HG02759 (cell line): ENCODE measurements around the gene ITGB1.
A peak's percentile ranks its signal among the peaks of the same experiment; 100 is the strongest.

Experiments
- ATAC-seq: cut with Tn5 transposase; IDR thresholded peaks from one replicate; pipeline ENCODE4 v1.9.1; 2021; ENCODE audit warnings: mild to moderate bottlenecking, moderate library complexity; ENCODE audit not compliant: unreplicated experiment

ITGB1 gene

DNA sequence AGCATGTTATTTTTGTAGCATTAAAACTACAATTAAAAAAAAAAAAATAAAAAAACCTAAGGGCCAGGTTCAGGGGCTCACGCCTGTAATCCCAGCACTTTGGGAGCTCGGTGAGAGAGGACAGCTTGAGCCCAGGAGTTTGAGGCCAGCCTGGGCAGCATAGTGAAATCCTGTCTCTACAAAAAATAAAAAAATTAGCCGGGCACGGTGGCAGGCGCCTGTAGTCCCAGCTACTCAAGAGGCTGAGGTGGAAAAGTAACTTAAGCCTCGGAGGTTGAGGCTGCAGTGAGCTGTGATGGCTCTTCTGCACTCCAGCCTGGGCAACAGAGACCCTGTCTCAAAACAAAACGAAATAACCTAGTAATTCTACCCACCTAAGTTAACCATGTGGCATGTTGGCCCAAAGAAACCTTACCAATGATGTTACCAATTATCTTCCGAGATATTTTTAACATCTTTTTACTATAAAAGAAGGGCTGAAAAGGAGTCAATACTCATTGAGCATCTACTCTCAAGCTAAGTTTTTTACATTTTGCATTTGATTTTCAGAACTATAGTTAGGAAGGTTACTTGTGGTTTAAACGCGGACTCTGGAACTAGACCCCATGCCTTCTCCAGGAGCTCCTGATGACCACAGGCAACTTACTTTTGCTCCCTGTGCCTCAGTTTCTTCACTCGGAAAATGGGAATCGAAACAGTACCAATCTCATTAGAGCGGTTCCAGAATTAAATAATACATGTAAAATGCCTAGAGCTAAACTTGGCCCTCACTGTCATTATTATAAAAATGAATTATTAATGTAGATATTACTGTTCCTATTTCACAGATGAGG, 1.4 kb downstream of the ITGB1 start:
- no peak for ATAC-seq

DNA sequence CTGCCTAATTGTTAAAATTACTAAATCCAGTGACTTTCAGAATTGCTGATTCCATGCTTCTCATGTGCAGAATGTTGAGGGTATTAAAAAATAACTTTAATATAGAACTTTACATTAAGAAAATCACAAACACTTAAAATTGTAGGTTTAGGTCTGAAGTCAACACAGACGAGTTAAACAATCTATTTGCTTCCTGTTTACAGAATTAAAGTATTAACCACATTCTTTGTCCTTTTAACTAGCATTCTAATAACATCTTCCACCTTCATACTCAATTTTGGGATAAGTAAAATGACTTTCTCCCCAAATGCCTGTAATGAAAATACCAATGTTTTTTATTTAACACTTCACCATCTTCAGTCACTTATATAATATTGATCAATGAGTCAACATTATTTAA, 2.2 kb downstream of the ITGB1 start:
- no peak for ATAC-seq

DNA sequence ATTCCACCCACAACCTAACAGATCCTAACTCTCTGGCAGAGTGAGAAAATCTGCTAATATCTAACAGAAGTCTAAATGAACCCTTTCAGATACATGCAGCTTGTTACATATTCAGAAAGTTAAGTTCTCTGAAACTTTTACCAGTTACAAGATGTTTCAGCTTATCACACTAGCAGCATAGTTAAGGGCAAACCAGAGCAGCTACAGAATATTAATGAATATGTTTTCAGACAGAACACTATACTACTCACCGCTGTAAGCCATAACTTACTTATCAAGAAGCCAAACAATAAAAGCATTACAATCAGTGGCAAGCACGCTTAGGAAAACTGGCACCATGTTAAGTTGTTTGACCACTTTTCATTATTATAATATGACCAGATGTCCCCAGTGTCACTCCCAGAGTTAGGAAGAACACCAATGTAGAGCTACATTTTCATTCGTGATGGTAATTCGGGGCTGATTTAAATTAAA, 2.7 kb downstream of the ITGB1 start:
- ATAC-seq, result no peak

DNA sequence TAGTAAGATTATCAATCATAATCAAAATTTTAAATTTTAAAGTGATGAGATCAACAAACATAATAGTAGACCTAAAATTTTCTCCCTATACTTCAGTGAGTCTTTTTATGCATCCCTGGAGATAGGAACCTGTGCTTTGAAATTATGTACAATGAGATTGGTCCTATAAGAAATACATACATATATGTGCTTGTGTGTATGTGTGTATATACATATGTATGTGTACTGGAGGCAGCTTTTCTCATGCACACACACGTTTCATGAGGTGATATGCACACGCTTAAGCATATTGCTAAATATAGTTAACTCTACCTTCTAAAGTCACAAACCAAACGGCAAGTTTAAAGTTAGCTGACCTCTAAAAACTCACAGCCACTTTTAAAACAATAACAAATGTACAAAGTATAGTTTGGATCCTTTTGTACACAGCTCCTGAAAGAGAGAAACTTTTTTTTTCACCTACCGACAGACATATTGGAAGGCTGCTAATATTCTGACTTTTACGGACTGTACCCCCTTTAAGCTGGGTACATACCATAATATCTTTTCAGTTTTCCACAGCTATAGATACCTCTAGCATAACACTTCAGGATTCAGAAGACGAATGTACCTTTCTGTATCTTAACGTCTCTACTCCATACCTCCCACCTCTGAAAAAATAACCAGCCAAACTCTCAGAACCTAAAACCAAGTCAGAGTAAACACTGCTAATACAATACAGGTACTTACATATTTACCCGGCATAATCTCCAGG, 3.3 kb downstream of the ITGB1 start:
- no peak for ATAC-seq

DNA sequence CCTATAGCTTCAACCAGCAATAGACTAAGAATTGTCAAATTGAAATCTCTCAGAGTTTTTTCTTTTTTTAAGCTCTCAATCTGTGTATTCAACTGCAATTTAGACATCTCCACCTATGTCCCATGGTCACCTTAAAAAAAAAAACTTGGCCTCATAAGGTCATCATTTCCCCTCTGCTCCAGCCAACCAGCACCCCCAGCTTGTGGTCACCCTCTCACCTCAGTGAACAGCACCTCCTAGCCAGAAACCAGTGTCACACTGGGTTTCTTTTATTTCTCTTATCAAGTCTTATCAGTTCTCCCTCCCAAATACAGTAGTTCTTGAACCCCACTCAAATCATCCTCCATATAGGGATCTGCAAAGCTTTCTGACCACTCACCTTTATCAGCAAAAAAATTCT, 4.0 kb downstream of the ITGB1 start:
- ATAC-seq, result no peak

DNA sequence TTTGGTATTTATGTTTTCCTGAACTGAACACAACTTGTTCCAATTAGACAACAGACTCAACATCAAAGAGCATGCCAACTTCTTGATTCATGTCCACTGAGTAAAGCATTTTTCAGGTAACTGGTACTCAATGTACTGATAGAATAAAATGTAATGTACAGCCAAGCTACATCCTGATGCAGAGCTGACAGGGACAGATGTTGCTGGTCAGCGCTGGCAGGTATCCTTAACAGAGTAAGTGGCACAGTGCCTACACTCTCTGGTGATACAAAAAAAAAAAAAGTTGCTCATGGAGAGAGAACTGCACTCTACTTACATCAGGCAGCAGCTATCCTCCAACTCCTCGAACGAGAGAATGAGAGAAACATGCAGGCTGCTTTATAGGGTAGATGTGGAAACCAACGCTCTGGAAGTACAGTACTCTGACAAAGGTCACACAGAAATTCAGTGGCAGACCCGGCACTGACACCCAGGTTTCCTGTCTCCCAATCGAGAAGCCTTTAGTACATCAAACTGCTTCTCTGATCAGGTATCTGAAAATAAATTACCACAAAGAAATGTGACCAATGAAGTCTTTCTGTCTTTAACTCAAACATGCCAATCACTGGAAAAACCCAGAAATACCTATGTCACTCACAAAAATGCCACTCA, 4.6 kb downstream of the ITGB1 start:
- ATAC-seq, result no peak

DNA sequence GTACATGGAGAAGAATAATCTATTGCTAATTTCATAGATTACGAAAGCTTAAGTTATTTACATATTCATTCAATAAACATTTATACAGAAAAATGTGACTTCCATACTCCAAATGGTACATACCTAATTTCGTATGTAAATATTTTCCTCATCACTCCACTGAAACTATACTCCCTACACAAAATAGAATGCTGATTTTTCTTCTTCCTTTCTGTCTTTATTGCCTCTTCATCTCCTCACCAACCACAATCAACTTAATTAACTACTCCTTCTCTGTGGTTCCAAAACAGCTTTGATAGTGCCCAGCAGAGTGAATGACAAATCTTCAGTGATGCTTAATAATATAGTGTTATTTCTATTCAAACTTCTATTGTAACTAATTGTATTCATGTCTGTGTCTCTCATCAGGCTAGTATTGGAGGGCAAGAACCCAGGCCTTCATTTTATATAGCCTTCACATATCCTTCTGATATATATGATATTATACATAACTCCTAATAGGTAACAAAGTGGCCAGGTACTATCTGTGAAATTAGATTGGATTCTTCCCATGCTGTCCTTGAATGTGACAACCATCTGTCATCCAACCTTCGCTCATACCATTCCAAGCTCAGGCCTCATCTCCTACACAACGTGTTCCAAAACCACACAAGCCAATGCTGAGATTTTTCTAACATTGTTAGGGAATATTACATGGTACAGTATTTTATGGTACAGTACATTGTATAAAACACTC, 5.3 kb downstream of the ITGB1 start:
- no peak for ATAC-seq

DNA sequence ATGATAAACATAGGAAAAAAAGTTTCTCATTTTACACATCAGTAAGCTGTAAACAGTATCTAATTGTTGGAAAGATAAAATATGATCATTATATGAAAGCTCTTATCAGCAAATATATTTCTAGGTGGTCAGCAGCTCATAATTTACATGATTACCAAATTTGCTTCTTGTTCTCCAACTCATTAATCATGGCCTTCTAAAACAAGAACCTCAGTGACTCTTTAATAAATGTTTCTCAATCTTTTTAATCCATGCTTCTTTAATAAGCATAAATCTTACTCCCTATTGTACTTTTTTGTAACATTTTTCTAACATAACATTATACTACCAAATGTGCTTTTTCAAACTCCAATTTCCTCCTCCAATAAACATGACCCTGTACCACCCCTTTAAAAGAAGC, 5.9 kb downstream of the ITGB1 start:
- ATAC-seq, result no peak

DNA sequence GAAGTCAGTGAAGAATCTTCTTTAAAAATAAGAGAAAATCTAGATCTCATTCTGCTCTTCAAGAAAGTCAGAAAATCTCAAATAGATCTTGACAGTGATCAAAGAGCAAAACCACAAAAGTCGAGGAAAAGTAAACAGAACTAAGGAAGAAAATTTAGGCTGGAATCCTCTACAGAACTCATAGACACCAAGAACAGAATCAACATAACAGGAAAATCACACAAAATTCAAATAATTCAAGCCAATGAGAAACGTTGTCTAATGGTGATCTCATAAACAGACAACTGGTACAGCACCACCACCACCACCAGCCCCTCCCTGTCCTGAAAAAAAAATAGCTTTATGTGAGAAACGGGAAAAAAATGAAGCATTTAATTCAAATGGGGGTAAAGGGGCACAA, 6.9 kb downstream of the ITGB1 start:
- ATAC-seq, result no peak

DNA sequence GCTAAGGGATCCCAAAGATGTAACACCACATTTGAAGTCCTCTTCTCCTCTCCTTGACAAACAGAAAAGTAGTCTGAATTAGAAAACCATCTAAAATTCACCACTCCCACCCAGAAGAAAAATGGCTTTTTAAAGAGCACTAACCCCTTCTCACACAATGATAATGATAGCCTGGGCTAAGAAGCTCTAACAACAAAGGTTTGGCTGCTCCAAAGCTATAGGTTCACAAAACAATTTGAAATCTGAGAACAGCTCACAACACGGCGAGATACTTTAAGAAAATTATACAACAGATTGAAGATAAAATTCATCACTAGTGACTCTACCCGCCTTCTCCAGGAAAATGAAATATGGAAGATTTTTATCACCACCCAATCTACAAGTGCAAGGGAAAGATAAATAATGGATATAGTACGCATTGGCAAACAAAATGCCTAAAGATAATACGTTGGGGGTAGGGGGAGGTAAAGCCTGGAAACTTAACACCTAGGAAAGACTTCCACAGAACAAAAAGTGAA, 7.4 kb downstream of the ITGB1 start:
- ATAC-seq, result no peak

DNA sequence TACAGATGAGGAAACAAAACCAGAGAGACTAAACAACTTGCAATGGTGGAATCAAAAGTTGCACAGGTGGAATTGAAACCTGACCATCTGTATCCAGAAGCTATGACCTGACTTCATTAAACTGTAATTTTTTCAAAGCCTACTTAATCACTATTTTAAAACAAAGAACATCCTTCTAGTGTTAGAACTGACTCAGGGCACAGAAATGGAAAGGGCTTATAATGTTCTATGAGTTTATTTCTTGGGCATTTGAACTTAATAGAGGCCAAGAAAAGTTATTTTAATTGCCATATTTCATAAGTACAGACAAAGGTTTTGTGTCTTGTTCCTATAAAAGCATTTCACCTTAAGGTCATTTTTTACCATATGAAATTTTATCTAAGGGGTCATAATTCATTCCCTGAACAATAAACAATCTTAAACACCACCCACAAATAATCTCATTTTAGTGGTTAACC, 8.8 kb downstream of the ITGB1 start:
- no peak for ATAC-seq

DNA sequence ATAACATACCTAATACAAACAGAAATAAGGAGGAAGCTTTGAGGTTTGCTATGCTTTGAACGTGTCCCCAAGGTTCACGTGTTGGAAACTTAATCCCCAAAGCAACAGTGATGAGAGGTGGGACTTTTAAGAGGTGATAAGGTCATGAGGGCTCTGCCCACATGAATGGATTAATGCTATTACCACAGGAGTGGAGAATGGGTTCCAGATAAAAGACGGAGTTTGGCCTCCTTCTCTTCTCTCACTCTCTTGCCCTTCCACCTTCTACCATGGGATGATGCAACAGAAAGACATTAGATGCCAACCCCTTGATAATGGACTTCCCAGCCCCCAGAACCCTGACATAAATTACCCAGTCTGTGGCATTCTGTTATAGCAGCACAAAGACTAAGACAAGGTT, 9.6 kb downstream of the ITGB1 start:
- ATAC-seq, result peak; percentile 40

DNA sequence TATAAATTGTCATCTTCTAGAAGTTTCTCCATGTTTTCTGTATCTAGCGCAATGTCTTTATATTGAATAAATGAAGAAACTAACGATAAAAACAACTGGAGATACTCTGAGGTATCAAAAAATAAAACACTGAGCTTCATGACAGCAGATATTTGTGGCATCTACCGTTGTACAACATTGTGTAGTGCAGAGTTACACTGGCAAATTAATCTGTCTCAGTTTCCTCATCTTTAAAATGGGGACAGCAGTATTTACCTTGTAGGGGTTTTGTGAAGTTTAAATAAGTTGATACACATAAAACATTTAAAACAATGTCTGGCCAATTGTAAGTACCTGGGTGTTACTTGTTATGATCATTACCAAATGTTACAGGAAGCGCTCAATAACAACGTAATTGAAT, 10.4 kb downstream of the ITGB1 start:
- no peak for ATAC-seq

DNA sequence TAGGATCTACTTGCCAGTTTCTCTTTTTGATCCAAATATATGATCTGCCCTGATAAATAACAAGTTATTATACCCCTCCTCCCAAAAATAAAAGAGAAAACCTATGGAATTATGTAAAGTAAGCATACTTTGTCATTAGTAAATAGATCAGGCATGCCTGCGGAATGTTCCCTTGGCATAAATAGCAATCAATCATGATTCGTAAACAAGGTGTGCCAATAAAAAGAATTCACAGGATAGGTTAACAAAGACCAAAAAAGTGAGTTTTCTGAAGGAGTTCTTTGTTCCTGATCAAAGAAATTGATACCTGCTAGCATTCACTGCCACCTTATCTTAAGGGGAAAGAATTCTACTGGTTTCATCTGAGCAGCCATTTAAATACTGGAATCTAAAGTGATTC, 11.9 kb downstream of the ITGB1 start:
- no peak for ATAC-seq

DNA sequence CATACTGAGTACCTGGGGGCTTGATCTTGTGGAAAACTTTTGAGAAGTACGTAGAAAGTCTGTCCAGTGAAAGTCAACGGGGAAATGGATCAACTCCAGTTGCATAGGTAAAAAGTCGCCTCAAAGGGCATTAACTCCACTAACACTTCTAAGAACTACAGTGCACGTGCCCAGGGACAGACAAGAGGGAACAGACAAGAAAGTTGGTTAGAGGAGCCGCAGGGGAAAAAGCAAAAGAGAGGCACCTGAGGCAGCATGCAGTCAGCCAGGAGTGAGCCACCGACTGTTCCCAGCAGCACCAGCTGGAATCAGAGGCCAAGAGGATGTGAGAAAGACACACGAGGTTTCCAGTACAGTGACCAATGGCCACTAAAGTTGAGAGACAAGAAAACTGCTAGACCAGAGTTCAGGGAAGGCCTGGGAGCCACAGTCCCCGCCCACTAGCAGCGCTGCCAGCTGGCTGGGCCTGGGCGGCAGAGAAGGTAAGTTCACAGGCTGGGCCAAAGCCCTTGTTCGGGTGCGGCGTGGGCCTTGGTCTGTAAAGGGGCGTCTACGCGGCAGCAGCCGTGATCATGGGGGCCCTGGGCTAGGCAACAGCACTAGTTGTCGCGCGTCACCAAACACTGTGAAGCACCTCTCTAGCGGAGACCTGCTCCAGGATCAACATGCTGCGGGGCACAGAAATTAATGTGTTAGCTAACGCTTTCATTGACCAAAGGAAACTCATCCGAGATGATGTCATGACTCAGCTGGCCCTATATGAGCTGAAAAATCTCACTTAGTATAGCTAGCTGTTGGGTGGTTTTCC, 14.0 kb downstream of the ITGB1 start:
- ATAC-seq, result no peak

DNA sequence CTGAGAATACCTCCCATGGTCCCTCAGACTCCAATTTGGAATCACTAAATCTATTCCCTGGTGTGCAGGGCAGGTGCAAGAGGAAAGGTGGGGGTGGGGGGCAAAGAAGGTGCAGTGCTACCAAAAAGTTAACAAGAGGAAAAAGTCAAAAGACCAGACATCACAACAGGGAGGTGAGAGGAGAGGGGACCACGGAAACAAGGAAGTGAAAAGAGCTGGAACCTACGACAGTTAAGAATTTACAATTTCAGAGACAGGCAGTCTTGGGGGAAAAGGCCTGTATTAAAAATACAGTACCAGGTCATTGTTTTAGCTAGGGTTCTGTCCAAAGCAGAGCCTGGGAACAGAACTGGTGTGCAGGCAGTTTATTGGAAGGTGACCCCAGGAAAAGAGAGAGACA, 14.6 kb downstream of the ITGB1 start:
- peak; percentile 52 for ATAC-seq

DNA sequence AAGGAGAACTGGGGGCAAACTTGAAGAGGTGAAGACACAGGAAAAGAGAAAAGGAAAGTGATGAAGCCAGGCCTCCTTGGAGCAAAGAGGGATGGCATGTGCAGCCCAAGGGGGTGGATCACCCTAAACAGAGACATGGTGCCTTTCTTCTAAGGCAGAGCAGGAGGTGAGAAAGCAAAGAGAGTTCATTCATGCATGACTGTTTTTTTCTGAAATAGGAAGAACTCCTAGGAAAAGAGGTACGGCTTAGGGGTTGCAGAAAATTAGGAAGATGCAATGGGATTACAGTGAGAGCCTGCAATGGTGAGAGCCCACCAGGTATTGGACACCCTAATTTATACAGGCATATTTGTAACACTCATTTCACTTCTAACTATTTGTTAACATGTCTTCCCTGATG, 15.9 kb downstream of the ITGB1 start:
- no peak for ATAC-seq

DNA sequence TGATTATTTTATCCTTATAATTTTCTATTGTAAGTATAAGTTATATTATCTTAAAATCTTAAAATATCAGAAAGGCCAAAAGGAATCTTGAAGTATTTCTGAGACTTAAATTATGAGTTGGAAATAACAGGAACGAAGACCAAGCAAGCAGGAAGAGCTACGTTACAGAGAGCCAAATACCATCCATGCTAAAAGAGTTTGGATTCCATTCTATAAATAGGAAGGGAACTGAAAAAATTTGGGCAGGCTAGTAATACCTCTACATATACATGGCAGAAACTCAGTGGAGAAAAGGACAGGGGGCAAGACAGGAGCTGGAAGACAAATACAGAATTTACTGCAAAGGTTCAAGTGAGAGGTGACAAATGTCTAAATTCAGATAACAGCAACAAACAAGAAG, 16.7 kb downstream of the ITGB1 start:
- no peak for ATAC-seq

DNA sequence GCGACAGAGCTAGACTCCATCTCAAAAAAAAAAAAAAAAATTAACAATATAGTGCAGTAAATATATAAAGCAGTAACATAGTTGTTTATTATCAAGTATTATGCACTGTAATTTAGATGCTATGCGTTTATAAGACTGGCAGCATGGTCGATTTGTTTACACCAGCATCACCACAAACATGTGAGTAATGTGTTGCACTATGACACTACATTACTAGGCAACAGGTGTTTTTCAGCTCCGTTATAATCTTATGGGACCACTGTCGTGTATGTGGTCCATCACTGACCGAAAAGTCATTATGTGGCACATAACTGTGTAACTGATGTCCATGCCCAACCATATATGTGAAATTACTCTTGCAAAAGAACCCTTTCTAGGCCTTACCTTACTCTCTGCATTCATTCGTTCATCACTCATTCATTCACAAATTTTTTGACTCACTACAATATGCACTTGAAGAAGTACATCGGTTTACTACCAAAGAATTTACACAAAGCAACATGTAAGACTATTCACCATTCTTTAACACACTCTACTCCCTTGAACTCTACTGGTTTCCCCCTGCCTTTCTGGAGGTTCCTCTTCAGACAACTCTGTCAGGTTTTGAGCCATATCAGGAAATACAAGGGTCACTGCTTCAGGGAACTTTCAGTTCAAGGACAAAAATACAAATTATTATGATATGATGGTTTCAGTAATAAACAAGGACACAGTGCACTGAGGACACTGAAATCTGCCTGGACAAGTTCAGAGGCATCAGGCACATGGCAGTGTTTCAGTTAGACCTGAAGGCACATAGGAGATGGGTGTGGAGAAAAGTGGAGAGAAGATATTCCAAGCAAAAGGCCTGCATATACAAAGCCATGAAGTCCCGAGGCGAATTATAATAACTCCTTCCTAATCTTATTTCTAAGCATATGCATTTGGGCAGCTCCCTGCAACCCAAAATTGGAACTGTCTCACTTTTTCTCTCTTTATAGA, 17.4 kb downstream of the ITGB1 start:
- ATAC-seq, result peak; percentile 50
